ENCODE data around the gene COG7.

DNA sequence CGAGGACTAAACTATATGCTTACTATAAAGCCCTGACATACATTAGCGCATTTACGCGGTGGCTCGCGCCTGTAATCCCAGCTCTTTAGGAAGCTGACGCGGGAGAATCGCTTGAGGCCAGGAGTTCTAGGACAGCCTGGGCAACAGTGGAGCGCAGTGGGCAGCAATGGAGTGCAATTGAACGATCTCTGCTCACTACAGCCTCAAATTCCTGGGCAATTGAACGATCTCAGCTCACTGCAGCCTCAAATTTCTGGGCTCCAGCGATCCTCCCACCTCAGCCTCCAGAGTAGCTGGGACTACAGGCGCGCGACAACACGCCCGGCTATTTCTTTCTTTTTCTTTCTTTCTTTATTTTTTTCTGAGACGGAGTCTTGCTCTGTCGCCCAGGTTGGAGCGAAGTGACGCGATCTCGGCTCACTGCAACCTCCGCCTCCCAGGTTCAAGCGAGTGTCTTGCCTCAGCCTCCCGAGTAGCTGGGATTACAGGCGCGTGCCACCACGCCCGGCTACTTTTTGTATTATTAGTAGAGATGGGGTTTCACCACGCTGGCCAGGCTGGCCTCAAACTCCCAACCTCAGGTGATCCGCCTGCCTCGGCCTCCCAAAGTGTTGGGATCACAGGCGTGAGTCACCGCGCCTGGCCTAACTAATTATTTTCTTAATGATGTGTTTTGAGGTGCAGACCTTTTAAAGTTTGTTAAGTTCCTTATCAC, 506 bp upstream of the COG7 start:
- TF ChIP-seq CTCF (IDR thresholded peaks at IDR 0.05), result no peak
- TF ChIP-seq POLR2A (IDR thresholded peaks at IDR 0.05), result no peak

Data from body of pancreas (tissue), 4 donors.